NOMO-1 (cell line): ENCODE measurements around the gene PHF14.
A peak's percentile ranks its signal among the peaks of the same experiment; 100 is the strongest.
"Not testable (repeated sequence)": the region's sequence is repeated elsewhere in the genome, so short reads cannot be mapped to it uniquely, and the experiment has no call there.

Source experiments
- DNase-seq, 2 experiments: peaks; one replicate each; lab custom pipeline; 2025; ENCODE audit not compliant: unreplicated experiment in 2 of 2; lab: John Stamatoyannopoulos, UW

PHF14 gene

DNA sequence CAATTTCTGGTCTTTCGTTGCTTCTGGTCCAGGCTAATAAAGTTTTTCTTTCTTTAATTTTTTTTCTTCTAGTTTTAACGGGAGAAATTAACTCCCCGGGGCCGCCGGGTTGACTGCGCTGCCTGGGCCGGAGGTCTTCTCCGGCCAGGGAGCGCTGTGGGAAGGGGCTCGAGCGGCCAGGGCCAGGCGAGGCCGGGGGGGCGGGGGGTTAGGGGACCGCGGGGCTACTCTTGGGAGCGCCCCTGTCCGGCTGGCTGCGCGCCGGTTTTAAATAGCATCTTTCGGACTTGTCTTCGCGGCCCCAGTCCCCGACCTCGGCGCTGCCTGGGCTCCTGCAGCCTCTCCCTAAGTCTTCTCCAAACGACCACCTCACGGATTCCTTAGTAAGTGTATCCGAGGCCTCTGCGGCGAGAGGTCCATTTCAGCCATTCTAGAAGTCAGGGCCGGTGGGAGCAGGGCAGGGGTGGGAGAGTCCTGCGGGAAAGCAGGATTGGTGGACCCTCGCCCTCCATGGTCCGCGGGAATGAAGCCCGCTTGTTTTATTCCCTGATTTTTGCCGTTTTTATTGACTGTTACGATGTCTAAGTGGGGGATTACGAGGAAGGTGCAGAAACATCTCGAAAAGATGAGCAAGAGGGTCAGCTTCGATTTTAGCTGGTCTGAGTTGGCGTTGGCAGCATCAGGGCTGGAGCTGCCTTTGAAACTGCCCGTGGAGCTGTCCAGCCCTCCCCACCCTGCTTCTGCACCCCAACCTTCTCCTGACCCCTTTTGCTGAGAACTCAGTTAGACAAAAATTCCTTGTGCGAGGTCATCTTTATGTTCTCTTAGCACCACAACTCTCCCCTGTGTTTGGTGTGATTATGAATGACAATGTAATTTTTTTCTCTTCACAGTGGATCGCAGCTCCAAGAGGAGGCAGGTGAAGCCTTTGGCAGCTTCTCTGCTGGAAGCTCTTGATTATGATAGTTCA is 555 bp downstream of the PHF14 start:
- DNase-seq, result peak in 1 of 2 experiments; percentile 42

GRCh38 chr7:10977113-10977512 is 3.4 kb downstream of the PHF14 start:
- DNase-seq, result no peak

DNA sequence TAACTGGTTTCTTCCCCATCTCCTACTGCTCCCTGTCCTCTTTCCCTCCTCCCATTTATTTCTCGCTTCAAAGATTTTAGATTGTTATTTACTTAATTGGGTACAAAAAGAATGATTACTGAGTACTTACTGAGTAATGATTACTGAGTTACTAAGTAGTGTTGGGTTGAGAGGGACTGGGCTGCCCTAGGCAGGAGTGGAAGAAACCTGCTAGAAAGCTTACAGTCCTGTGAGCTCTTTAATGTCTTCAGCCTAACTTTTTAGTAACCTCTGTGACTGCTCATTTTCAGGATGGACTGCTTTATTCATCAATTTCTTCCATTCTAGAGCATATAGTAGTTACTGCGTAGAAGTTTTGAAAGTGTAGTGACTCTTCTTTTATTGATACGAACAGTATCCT is 7.6 kb downstream of the PHF14 start:
- DNase-seq, result no peak

- DNase-seq, result not testable (repeated sequence)
Observed at GRCh38 chr7:10990748-10991147, 17.1 kb downstream of the PHF14 start.

DNA sequence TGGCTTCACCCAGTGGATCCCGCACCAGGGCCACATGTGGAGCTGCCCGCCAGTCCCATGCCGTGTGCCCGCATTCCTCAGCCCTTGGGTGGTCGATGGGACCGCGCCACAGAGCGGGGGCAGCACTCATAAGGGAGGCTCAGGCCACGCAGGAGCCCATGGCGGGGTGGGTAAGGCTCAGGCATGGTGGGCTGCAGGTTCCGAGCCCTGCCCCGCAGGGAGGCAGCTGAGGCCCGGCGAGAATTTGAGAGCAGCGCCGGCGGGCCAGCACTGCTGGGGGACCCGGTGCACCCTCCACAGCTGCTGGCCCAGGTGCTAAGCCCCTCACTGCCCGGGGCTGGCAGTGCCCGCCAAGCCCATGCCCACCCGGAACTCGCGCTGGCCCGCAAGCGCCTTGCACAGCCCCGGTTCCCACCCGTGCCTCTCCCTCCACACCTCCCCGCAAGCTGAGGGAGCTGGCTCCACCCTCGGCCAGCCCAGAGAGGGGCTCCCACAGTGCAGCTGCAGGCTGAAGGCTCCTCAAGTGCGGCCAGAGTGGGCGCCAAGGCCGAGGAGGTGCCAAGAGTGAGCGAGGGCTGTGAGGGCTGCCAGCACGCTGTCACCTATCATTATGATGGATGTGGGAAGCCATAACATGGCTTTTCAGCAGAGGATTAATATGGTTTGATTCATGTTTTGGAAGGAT is 22.0 kb downstream of the PHF14 start:
- not testable (repeated sequence) for DNase-seq

GRCh38 chr7:10998996-10999757 is 25.5 kb downstream of the PHF14 start:
- no peak for DNase-seq

- DNase-seq, result no peak
Observed at GRCh38 chr7:11005202-11005601, 31.5 kb downstream of the PHF14 start.

DNA sequence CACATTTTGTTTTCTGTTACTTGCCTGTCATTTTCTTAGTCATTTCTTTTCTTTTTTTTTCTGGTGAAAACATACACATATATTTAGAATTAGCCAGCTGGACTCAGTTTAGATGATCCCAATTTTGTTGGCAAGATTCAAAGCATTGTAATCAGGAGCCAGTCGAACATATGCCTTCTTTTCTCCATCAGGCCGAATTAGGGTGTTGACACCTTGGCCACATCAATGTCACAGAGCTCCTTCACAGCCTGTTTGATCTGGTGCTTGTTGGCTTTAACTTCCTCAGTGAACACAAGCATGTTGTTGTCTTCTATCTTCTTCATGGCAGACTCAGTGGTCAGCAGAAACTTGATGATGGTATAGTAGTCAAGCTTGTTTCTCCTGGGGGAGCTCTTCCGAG is 32.6 kb downstream of the PHF14 start:
- no peak for DNase-seq

GRCh38 chr7:11009631-11010030 is 36.0 kb downstream of the PHF14 start:
- no peak for DNase-seq

GRCh38 chr7:11021468-11021867 is 47.8 kb downstream of the PHF14 start:
- no peak for DNase-seq

DNA sequence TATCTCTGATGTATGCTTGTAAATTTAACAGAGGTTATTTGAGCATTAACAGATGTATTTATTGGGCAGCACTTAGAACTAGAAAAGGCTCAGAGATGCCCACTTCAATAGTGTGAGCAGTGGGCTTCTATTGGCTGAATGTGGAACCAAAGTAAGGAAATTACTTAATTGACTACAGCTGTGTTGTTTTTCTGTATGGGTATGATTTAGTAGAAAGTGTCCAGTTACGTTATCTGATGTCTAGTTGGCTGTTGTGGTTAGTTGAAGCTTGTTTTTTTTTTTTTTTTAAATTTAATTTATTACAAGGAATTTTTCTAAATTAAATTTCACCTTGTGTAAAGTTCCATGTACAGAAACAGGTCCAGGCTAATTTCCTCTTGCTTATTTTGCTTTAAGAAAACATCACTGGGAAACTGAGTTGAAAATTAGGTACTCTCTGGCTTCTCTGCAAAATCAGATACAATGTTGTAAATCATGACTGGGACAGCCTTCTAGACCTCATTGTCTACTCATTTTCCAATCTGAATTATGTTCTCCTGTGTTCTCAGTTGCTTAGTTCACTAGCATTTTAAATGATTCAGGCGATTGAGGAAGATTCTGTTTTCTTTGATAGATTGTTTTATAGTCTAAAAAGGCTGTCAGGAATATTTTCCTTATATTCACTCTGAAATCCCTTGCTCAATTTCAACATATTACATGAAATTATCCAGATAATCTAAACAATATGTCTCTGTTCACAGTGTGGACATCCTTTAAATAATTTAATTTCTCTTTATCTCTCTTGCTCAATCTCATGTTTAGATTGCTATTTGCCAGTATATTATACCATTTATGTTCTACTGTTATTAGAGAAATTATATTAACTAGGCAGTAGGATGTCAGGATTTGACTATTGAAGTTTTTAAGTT is 53.0 kb downstream of the PHF14 start:
- DNase-seq, result no peak

- DNase-seq, result no peak
Observed at GRCh38 chr7:11035661-11036060, 62.0 kb downstream of the PHF14 start.

DNA sequence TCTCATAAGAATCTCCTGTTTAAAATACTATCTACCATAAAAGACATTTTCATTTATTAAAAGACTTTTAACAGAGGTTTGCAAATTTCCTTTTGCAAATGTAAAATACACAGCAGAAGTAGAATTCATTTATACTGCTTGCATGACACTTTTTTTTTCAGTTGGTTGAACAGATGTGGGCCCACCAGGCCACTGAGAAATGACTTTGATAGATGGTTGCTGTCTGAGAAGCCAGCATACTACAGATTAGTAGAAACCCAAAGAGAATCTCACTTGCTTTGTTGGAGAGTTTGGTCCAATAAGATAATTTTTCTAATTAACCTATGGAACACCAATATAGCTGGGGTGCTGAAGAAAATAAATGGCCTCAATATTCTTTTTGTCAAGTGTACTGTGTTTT is 66.3 kb downstream of the PHF14 start:
- DNase-seq, result no peak

DNA sequence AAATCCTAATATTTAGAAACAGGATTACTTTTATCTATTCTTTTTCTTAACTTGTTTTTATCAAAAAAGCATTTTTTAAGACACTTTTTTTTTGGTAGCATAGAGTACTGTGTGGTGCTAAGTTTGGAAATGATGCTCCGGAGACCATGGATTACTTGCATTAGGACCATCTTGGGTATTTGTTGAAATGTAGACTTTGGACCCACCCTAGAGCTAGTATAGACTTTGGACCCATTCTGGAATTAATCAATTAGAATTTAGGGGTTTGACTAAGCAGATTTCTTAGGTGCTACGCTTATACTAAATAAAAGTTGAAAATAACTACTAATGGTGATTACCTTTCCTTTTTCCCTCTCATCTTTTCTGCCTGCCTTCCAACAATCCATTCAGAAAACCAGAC is 80.4 kb downstream of the PHF14 start:
- no peak for DNase-seq

- no peak for DNase-seq
Observed at GRCh38 chr7:11060893-11061292, 87.2 kb downstream of the PHF14 start.

DNA sequence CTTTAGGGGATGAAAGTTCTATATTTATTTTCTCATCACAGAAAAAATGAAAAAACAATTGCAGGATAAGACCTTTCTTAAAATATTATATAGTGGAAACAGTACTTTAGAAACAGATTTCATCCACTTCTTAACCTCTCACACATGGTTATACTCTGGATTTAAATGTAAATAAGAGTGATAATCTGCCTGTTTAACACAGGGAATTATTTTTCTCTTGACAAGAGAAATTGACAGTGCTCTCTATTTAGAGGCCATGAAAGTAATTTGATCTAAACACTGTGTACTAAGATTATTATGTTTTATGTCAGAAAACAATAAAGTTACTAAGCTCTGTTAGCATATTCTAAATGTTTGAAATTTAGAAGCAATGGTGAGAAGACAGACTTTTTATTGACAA is 88.4 kb downstream of the PHF14 start:
- no peak for DNase-seq

DNA sequence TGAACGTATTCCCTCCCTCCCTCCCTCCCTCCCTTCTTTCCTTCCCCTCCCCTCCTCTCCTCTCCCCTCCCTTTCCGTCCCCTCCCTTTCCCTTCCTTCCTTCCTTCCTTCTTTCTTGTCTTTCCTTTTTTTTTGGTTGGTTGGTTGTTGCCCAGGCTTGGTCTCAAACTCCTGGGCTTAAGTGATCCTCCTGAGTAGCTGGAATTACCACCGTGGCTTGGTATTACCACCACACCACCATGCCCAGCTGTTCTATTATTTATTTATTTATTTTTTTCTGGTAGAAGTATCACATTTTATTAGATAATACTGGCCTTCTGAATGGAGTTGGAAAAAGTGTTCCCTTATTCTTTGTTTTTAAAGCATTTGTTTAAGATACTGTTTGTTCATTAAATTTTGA is 95.9 kb downstream of the PHF14 start:
- DNase-seq, result no peak

- no peak for DNase-seq
Observed at GRCh38 chr7:11077816-11078215, 104.1 kb downstream of the PHF14 start.

DNA sequence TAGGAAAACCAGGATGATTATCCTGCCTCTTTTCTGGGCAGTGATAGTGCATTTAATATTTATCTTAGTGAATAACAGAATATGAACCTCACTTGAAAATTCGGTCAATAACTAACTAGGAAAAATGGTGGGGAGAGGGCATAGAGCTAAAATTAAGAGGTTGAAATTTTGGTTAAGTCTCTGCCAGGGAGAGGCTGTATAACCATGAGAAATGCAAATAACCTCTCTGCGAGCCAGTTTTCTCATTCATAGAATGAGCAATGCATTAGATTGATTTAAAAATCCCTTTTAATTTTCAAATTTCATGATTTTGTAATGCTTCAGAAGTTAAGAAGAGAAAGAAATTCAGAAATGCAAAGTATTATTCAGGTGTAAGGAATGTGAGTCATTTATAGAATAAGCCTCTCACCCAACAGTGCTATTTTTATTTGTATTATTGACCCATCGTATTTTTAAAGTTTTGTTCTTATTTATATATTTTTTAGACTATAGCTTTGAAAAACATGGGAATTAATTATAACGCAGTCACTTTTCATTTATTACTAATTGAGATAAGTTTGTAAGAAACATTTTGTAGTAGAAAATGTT is 104.7 kb downstream of the PHF14 start:
- DNase-seq, result no peak

DNA sequence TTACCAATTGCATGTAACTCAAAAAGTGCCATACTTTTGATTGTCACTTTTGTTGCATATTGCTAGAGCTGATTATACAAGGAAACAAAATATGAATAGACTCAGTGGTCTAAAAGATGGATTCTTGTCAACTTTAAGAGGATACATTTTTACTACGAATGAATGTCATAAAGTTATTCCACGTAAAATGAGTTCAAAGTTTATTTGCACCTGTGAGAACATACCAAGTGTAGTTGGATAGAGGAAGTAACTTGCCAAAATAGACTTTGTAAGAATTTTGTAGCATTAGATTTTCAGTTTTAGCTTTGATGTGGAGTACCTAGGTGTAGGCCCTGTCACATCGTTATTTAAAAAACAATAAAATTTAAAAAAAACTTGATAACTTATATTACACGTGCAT is 106.2 kb downstream of the PHF14 start:
- no peak for DNase-seq
